ENCODE results near the gene CRK. TPM values are rescaled to one million over a fixed set of nuclear protein-coding genes. Genes with fewer than 3 reads are reported as not detected.
A peak's percentile ranks its signal among the peaks of the same experiment; 100 is the strongest.
"Not testable (repeated sequence)": the region's sequence is repeated elsewhere in the genome, so short reads cannot be mapped to it uniquely, and the experiment has no call there.

CRK gene
- total RNA-seq, 1 donor from 2014 or later, result 66.2 TPM

GRCh38 chr17:1399679-1400512, 56.1 kb downstream of the CRK start, which contains the start of gene YWHAE:
TSS of gene YWHAE (minus strand) at chr17:1400222. CDS start at chr17:1400110, 112 bp downstream.
- TF ChIP-seq CTCF (IDR thresholded peaks at IDR 0.05), result no peak
- intact Hi-C loops (cut with DNase I), result no loop called here
- Histone ChIP-seq H3K4me1 (peaks cover 42% of the 10 kb centered on the region), H3K27me3 (ENCODE audit: low read depth) (no peaks in the 10 kb centered on the region), H3K9me3 (no peaks in the 10 kb centered on the region), H3K36me3 (no peaks in the 10 kb centered on the region), H3K27ac (peak within 1 kb of the TSS; percentile 91), H3K4me3 (peak within 1 kb of the TSS; percentile 89)
- DNase-seq (peak; percentile 99), ATAC-seq (peak; percentile 98 to 99)

GRCh38 chr17:1398931-1399678, 56.9 kb downstream of the CRK start:
- H3K36me3 ChIP-seq, result no peaks in the 10 kb centered on the region
- no peaks in the 10 kb centered on the region for H3K9me3 ChIP-seq
- no peak for TF ChIP-seq CTCF (IDR thresholded peaks at IDR 0.05)
- intact Hi-C loops (cut with DNase I), result no loop called here
- H3K27me3 ChIP-seq (ENCODE audit: low read depth), result no peaks in the 10 kb centered on the region
- peaks cover 50% of the 10 kb centered on the region for H3K4me1 ChIP-seq
- peak; percentile 70 for DNase-seq
- peak overlapping the region; percentile 91 for H3K27ac ChIP-seq
- peak overlapping the region; percentile 89 for H3K4me3 ChIP-seq
- peak; percentile 63 to 68 for ATAC-seq

GRCh38 chr17:1398028-1398427, 58.0 kb downstream of the CRK start:
- no peaks in the 10 kb centered on the region for H3K9me3 ChIP-seq
- DNase-seq (no peak), ATAC-seq (no peak)
- no peak for TF ChIP-seq CTCF (IDR thresholded peaks at IDR 0.05)
- no peak overlapping the region for H3K27ac ChIP-seq
- H3K4me3 ChIP-seq, result peak overlapping the region; percentile 89
- no peaks in the 10 kb centered on the region for H3K36me3 ChIP-seq
- no peaks in the 10 kb centered on the region for H3K27me3 ChIP-seq (ENCODE audit: low read depth)
- intact Hi-C loops (cut with DNase I), result no loop called here
- peaks cover 61% of the 10 kb centered on the region for H3K4me1 ChIP-seq

GRCh38 chr17:1395876-1396665, 60.0 kb downstream of the CRK start:
- peaks cover 79% of the 10 kb centered on the region for H3K4me1 ChIP-seq
- DNase-seq; H3K27me3 ChIP-seq (ENCODE audit: low read depth); H3K9me3 ChIP-seq; H3K36me3 ChIP-seq; intact Hi-C loops (cut with DNase I); H3K27ac ChIP-seq; H3K4me3 ChIP-seq; ATAC-seq: not testable (repeated sequence)

- H3K36me3 ChIP-seq, result no peaks in the 10 kb centered on the region
- no peak overlapping the region for H3K4me3 ChIP-seq
- ATAC-seq (no peak), DNase-seq (no peak)
- peaks cover 95% of the 10 kb centered on the region for H3K4me1 ChIP-seq
- intact Hi-C loops (cut with DNase I), result no loop called here
- TF ChIP-seq CTCF (IDR thresholded peaks at IDR 0.05), result no peak
- no peaks in the 10 kb centered on the region for H3K9me3 ChIP-seq
- no peaks in the 10 kb centered on the region for H3K27me3 ChIP-seq (ENCODE audit: low read depth)
- no peak overlapping the region for H3K27ac ChIP-seq
Observed at GRCh38 chr17:1391577-1391976, 64.5 kb downstream of the CRK start.
